Measurements from ENCODE around the gene MPPED2.

Gene MPPED2

DNA sequence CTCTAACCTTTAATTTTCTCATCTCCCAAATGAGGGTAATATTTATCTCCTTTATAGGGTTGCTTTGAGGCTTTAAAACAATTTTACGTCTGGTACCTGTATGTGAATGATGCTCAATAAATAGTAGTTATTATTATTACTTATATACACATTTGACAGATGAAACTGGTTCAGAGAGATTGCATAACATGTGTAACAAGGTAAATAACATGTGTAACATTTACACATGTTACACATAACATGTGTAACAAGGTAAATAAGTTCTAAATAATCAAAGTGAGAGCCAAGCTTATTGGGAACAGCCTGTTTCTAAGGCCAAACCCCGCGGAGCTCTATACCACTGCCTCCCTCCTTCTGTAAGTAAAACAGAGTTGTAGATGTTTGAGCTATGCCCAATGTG lies 100.9 kb downstream of the MPPED2 start:
- no peak for DNase-seq (ENCODE audit: low read depth in 2 of 2)

DNA sequence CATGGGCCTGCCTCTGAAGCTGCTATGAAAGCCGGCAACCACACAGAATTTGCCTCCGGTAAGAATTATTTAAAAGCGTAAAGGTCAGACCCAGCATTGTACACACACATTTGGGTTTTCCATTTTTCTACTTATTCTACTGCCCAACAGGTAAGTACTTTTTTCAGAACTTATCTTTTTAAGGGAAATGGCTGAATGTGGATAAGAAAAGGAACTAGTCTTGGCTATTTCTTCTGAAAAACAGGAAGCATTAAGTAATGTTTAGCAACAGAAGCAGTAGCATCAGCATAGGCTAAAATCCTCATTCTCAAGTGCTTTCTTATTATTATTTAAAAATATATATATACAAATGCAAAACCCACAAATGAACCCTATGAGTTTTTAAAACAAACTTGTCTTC lies 103.1 kb downstream of the MPPED2 start:
- no peak for DNase-seq (ENCODE audit: low read depth in 2 of 2)

DNA sequence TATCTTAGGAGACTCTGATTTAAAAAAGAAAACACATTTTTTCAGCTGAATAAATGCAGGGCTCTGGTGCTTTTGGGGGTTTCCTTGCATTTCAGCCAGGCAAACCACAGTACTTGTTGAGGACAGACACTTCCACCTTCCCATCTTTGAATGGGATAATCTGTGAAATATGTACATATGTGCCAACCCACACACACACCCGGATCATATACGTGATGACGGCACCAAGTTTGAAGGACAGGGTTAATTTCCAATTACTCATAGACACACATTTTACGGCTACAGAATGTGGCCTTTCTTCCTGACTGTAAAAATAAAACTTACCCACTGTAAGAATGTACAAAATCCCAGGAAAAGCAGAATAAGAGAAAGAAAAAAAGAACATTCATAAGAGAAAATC lies 104.4 kb downstream of the MPPED2 start:
- DNase-seq (ENCODE audit: low read depth in 2 of 2): no peak

DNA sequence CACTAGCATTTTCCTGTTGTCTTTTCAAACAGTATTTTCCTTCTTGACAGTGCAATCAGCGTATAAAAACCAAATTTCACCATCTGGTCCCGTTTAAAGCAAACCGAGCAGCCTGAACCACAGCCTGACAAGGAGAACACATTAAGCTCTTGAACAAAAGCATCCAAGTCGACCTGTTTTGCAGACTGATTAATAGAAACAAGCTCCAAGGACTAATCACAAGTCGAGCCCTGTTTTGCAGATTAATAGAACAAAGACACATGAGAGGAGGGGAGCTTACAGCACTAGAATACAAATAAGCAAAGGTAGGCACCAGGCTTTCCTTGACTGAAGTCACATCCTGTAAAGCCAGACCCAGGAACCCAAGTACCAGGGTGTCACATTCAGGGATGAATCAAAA lies 104.8 kb downstream of the MPPED2 start:
- peak in 1 of 2 experiments; percentile 27 for DNase-seq (ENCODE audit: low read depth in 2 of 2)

DNA sequence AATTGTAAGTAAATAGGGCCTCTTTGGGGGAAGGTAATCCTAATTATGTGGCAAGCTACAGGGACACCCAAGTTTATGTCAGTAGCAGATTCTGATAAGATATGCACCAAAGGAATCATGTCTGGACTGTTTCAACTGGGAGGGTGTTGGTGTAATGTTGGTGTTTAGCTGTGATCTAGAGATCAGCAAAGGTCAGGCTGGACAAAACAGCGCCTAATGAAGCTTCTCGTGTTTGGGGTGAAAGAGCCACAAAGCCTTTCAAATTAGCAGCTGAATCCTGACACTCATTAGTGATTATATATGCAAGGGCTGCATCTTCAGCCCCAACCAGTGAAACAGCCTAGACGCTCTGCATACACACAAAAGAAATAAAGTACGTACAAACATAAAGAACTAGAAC lies 106.3 kb downstream of the MPPED2 start:
- no peak for DNase-seq (ENCODE audit: low read depth in 2 of 2)

DNA sequence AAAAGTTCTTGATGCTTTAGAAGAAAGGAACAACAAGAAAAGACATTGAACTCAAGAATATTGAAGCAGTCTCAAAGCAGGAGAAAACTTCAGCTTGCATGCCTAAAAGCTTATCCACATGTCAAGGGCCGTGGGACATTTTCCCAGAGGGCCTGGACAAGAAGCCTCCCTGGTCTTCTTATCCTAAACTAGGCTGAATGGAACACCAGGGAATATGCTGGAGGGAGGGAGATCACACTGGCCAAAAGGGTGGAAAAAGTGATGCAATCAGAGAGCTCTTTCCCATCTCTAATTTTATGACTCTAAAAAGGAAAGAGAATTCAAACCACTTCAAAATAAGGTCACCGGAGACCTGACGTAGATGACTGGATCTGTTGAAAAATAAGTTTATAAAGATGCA lies 107.2 kb downstream of the MPPED2 start:
- DNase-seq (ENCODE audit: low read depth in 2 of 2): no peak

DNA sequence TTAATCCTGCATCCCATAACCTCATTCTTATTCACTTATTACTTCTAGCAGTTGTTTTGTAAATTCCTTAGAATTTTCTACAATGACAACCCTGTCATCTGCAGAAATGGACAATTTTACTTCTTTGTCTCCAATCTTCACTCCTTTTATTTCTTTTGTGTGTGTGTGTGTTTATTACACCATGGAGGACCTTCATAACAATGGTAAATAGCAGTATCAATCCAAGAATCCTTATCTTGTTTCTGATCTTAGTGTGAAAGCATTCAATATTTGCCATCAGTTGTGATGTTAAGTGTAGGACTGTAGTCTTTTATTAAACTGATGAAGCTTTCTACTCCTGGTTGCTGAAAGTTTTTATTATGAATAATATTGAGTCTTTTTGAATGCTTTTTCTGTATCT lies 109.1 kb downstream of the MPPED2 start:
- DNase-seq (ENCODE audit: low read depth in 2 of 2): no peak

DNA sequence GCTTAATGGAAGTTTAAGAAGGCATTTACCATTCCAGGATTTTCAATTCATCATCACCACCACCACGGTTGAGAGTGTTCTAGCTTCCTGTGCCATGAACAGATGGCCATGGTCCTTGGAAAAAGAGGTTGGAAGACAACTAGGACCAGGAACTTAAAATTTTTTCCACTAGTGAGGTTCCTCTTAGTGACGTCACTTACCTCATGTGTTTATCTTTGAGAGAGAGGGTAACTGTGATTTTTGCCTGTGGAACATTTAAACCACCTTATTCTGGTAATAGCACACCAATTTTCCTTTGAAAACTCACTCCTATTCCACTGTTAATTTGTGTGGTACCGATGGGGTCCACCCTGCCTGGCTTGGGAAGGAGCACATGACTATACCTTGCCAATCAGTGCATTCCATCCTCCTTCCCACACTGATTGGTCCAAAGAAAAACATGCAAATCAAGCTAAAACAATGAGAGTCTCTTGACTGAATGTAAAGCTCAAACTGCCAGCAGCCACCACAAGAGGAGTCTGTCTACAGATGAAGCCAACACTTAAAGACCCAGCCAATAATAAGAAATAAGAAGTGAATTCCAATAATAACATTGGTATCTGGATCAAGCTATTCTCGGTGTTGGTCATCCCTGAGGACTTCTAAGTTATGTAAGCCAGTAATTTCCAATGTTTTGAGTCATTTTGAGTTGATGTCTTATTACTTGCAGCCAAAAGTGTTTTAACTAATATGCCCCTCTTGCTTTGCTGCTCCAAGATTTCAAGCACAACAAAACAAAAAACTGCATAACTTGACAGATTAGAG lies 111.8 kb downstream of the MPPED2 start:
- no peak for DNase-seq (ENCODE audit: low read depth in 2 of 2)

DNA sequence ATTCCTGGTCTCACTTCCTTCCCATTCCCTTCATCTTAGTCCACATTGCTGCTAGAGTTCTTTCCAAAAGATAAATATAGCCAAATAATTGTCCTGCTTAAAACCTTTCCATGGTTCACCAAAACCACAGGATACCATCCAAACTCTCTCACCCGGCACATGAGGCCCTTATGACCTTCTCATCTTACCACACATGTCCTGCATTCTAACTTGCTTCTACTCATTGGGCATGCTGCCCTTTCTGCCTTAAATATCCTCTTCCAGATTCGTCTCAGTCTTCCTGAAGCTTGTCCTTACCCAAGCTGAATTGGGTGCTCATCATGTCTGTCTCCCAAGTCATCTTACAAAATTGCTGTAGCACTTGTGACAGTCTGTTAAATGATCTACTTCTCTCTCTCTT lies 114.9 kb downstream of the MPPED2 start:
- DNase-seq (ENCODE audit: low read depth in 2 of 2): no peak

DNA sequence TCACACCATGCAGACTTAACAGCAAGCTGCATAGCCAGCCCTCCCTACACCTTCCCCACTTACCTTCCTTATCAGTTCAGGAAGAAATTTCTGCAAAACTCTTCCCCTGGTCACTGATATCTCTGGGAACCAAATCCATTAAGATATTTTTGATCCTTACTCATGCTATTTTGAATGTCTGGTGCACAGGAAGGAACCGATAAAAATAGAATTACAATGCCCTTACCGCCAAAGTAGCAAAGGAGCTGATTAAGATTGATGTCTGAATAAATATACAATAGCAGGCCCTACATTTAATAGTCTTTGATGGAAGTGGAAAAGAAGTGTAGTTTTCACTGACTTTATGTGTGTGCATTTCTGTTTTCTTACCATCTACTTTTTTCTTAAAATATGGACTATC lies 117.3 kb downstream of the MPPED2 start:
- no peak for DNase-seq (ENCODE audit: low read depth in 2 of 2)

DNA sequence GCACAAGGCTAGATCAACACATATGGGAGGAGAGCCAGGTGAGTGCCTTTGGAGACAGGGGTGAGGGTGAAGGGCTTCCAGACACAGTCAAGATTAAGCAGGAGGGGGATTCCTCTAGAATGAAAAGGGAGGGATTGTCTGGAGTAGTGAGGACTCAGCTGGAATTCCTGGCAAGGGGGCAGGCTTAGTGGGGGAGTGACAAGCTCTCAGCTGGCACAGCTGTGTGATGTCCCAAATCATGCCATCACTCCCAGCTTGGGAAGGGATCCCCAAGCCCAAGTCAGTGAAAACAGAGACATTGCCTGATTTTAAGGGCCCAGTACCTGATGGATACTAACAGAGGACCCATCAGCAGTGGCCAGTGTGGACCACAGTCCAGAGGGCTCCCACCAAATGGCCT lies 119.0 kb downstream of the MPPED2 start:
- DNase-seq (ENCODE audit: low read depth in 2 of 2): no peak

DNA sequence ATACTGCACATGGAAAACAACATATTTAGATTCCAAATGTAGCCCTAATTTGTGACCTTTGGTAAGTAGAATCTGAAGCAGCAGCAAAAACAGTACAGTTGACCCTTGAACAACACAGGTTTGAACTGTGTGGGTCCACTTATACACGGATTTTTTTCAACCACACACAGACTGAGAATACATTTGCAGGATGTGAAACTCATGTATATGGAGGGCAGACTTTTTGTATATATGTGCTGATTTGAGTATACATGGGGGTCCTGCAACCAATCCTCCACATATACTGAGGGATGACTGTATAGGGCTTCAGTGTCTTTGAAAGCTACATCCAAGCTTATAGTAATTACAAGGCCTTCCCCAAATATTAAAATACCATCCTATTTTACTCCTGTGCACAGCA lies 120.5 kb downstream of the MPPED2 start:
- DNase-seq (ENCODE audit: low read depth in 2 of 2): no peak

DNA sequence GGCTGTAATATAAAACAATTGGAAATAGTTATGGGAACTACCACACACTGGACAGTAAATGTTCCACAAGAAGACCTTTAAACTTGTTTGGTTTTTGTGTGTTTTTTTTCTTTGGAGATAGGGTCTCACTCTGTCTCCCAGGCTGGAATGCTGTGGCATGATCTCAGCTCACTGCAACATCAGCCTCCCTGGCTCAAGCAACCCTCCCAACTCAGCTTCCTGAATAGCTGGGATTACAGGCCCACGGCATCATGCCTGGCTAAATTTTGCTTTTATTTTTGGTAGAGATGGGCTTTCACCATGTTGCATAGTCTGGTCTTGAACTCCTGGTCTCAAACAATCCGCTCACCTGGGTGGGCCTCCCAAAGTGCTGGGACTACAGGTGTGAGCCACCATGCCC lies 121.0 kb downstream of the MPPED2 start:
- DNase-seq (ENCODE audit: low read depth in 2 of 2): no peak

DNA sequence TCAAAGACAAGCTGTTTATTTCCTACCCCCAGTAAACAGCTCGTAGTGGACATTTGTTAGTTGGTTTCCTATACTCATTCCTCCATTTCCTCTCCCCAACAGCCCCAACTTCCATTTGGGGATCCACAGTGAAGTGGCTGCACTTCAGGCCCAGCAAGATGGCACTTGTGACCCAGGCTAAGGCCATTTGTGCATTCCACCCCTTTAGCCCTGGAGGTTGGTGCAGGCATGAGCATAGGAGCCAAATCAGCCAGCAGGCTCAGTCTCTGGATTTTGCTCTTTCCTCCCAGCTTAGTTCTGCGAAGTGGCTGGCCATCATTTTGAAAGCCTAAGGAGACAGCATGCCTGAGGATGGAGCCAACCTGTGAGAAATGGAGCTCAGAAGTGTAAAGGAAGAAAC lies 122.9 kb downstream of the MPPED2 start:
- no peak for DNase-seq (ENCODE audit: low read depth in 2 of 2)

DNA sequence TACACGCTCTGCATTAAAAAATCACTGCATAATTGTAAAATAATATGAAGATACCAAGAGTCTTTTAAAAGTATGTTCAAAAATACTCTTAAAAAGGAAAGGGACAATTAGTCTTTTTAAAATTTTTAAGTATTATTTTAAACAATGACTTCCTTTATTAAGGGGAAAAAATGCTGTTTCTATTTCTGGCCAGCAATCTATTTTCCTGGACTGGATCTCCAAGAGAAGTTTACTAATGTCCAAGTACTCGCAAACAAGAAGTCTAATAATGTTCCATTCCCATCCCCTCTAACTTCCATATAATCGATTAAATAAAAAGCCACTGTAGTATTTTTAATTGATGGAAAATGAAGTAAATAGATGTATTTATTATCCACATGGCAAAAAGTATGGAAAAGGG lies 123.7 kb downstream of the MPPED2 start:
- DNase-seq (ENCODE audit: low read depth in 2 of 2): no peak

DNA sequence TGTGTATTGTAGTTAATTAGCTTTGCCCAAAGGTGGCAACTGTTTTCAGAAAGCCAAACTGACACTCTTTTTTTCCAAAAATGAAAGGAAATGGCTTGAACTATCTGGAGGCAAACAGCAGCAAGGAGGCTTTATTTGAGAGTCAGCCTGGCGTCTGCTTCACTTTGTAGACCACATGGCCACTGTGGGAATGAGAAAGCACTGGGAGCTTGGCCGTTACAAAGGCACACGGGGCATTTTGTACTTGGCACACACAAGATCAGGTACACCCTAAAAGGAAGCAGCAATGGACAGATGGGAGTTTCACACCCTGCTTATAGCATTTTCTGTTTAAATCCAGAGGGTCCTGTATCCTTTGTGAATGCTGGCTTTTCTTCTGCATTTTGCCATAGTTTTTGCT lies 126.3 kb downstream of the MPPED2 start:
- no peak for DNase-seq (ENCODE audit: low read depth in 2 of 2)

DNA sequence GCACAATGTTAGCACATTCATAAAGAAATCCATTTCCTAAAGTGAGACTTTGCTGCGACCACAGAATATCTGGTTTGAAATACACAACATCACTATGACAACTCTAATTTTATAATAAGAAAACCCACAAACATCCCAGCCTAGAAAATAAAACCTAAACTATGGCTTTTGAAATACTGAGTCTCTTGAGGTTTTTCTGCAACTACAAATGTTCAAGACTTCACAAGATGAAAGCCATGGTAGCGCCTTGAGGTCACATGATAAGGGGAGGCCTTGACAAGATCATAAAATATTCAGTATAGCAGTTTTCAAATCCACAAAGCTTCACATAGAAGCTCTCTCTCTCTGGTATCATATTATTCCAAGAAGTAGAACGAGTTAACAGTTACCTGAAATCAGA lies 126.8 kb downstream of the MPPED2 start:
- no peak for DNase-seq (ENCODE audit: low read depth in 2 of 2)

DNA sequence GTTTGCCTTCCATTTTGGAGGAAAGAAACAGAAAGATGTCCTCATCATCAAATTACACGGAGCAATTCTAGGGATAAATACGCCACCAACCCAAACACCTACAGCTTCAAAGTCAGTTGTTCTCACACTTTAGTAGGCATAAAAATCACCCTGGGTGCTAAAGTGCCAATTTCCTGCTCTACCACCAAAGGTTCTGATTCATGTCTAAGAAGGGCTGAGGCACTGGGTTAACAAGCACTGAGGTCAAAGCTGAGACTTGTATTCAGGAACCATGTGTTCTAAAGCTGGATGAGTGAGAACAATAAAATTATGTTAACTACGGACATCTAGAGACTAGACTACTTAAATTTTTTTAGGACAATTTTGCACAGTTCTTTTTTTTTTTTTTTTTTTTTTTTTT lies 127.6 kb downstream of the MPPED2 start:
- no peak for DNase-seq (ENCODE audit: low read depth in 2 of 2)

DNA sequence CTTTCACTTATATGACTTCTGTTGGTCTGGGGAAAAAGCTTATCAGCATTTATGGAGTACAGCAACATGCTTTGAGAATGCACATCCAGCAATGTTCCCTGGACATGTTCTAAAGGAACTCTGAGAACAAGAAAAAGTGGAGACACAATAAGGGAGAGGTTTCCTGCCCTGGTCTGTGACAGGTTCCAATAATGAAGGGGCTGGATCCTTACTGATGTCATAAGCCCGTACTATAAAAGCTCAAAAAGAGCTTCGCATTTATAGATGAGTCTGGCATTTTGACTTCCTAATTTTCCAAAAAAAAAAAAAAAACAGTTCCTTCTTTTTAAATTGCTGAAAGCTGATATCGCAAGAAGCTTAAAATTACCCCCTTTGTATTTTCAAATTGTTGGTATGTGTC lies 129.1 kb downstream of the MPPED2 start:
- DNase-seq (ENCODE audit: low read depth in 2 of 2): no peak

DNA sequence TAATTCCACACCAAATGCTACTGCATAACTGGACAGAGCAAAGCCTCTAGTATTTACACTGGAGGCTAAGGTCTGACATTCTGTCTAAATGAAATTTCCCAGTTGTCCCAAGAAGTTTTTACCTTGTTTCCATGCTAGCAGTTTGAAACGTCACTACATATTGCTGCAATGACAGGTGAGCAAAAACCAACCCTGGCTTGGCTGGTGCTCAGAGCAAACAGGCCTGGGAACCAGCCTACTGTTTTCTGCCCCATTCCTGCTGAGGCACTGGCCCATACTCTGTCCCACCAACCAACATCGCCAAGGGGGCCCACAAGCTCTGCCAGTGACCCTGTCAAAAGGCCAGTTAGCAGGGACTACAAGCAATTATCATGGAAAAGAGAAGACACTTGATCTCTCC lies 131.1 kb downstream of the MPPED2 start:
- no peak for DNase-seq (ENCODE audit: low read depth in 2 of 2)

DNA sequence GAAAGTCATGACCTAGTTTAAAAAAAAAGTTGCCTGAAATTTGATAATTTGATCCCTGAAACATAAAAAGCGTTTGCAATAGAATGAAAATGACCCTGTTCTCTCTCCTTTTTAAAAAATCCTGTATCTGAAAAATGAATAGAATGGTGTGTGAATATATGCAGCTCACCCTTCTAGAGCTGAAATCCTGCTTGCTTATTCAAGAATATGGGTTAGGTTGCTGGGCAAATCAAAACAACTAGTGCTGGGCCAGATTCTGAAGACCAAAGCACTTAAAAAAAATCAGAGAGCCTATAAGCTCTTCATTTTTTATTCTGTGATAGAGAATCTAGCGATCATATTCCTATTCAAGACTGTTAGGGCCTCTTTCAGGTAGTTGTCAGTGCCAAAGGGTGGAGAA lies 131.6 kb downstream of the MPPED2 start:
- no peak for DNase-seq (ENCODE audit: low read depth in 2 of 2)

DNA sequence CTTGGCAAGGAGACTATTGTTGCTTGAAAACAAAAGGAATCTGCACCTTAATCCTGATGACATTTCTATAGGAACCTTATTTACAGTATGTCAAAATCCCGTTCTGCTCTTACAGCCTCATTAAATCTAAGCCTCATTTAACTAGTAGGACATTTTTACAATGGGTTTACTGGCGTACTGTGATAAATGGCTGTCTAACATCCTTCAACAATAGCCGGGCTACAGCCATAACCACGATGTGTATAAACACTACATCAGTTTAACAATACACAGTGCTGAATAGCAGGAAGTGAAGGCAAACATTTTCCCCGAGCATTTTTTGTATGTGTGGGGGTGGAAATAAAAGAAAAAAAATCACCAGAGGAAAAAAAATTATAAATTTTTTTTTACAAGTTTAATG lies 132.0 kb downstream of the MPPED2 start:
- no peak for DNase-seq (ENCODE audit: low read depth in 2 of 2)

DNA sequence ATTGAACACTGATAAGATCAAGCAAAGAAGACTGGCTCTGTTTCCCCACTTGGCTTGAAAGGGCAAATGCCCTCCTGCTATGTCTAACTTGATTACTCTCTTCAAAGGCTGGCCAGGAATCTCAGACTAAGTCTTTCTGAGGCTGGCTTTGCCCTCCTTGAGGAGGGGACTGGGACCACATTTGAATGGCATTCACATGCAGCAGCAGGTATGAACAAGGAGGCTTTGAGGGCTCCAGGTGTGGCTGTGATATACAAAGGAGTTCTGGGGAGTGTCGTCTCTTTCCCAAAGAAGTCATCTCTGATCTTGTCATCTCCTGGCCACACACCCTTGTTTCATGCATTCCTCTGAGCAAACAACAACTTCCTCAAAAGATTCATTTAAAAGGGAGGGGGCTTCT lies 132.4 kb downstream of the MPPED2 start:
- no peak for DNase-seq (ENCODE audit: low read depth in 2 of 2)

DNA sequence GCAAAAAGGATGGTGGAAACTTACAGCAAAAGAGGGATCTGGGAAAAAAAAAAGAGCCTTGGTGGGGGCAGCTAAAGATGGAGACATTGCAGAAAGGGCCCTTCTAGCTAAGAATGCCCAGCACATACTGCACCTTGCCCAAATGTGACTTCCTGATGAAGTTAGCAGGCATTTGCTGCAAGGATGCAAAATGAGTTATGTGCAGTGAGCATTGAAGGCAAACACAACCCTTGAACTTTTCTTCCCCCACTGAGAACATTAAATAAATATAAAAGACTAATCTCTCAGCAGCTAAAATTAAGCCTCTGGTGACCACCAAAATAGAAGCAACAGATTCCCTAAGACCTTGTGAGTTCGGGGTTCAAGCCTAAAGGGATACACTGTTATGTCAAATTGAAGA lies 133.3 kb downstream of the MPPED2 start:
- no peak for DNase-seq (ENCODE audit: low read depth in 2 of 2)
